Endometrial microvascular endothelial cells (primary cell): Measurements from ENCODE around the gene RGS7. TPM values are rescaled to one million over a fixed set of nuclear protein-coding genes. Genes with fewer than 3 reads are reported as not detected.
"Not testable (repeated sequence)": the region's sequence is repeated elsewhere in the genome, so short reads cannot be mapped to it uniquely, and the experiment has no call there.

Experiments
- in situ Hi-C: cut with HindIII; loops from 2 replicates; pipeline ENCODE4 v1.10.0; 2017; ENCODE audit warnings: low sequenced_read_pairs, low pct_unique_long_range_greater_than_20kb; ENCODE audit errors: inconsistent ontology term
- total RNA-seq: library from RNA; depleted of rRNA; stranded (reverse); fragments of >200 nt; gene quantifications from one replicate; pipeline ENCODE4 v1.2.3, GENCODE V29; 2015; ENCODE audit errors: inconsistent ontology term

RGS7 gene
- total RNA-seq, 1 donor from 2014 or later: 0.74 TPM

- in situ Hi-C loops: no loop called here
Measured at GRCh38 chr1:241114699-241115233, 242.2 kb downstream of the RGS7 start.

GRCh38 chr1:241113557-241113956 is 243.4 kb downstream of the RGS7 start:
- in situ Hi-C loops: no loop called here

- in situ Hi-C loops: no loop called here
Measured at GRCh38 chr1:241109039-241109438, 248.0 kb downstream of the RGS7 start.

- in situ Hi-C loops: no loop called here
Measured at GRCh38 chr1:241105147-241105546, 251.9 kb downstream of the RGS7 start.

GRCh38 chr1:241102664-241103063 is 254.3 kb downstream of the RGS7 start:
- in situ Hi-C loops: no loop called here

GRCh38 chr1:241101622-241102021 is 255.4 kb downstream of the RGS7 start:
- in situ Hi-C loops: no loop called here

- in situ Hi-C loops: no loop called here
Measured at GRCh38 chr1:241097479-241097878, 259.5 kb downstream of the RGS7 start.

GRCh38 chr1:241096982-241097381 is 260.0 kb downstream of the RGS7 start:
- in situ Hi-C loops: no loop called here

- in situ Hi-C loops: no loop called here
Measured at GRCh38 chr1:241095847-241096246, 261.2 kb downstream of the RGS7 start.

DNA sequence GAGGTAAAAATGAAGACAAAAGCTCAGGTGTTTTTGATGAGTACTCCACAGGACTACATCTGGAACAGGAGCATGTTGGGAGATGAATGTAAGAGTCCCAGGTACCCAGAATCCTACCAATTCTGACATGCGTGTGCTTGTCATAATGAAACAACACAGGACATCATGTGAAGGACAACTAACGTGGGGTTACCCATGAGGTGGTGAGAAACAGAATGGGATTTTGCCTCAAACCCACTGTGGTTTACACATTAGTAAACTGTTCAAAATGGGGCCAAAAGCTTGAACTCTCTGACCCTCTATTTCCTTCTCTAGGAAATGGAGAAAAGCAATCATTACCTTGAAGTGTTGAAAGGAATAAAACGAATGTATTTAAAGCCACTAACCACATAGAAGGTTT is 266.2 kb downstream of the RGS7 start:
- in situ Hi-C loops: no loop called here

- in situ Hi-C loops: not testable (repeated sequence)
Measured at GRCh38 chr1:241089066-241089465, 267.9 kb downstream of the RGS7 start.

DNA sequence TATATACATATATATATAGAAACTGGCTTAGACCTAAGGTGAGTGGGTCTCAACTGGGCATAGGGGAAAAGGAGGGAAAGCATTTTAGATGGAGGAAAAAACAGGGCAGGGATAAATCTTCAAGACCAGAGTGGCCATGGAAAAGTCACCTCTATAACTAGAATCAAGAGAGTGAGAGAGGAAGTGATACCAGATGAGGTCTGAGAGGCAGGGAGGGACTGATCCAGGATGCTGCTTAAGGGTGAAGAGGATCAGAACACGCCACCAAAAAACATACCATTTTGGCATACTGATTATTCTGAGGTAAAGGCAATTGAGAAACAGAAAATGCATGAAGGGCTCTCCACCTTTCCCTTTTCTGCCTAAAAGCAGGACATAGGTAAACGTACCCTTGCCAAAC is 268.9 kb downstream of the RGS7 start:
- in situ Hi-C loops: not testable (repeated sequence)

DNA sequence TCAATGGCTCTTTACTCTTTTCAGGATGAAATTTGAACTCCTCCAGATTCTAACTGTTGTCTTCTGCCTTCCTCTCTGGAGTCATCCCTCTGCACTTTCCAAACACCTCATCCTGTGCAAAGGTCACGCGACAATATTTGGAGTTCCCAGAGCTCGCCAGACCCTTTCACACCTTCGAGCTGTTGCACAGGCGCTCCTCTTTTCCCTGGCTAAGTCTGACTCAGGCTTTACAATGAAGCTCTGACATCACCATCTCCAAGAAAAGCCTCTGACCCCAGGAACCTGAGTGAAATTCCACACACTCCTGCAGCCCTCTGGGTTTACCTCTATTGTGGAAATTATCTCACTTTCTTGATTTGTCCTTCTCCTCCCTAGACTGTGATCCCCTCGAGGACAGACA is 270.3 kb downstream of the RGS7 start:
- in situ Hi-C loops: no loop called here

- in situ Hi-C loops: no loop called here
Measured at GRCh38 chr1:241083285-241083684, 273.7 kb downstream of the RGS7 start.

GRCh38 chr1:241081473-241081872 is 275.5 kb downstream of the RGS7 start:
- in situ Hi-C loops: no loop called here

- in situ Hi-C loops: no loop called here
Measured at GRCh38 chr1:241079459-241079858, 277.5 kb downstream of the RGS7 start.

GRCh38 chr1:241079047-241079446 is 278.0 kb downstream of the RGS7 start:
- in situ Hi-C loops: no loop called here

- in situ Hi-C loops: no loop called here
Measured at GRCh38 chr1:241077386-241078147, 279.4 kb downstream of the RGS7 start.

GRCh38 chr1:241074507-241074906 is 282.5 kb downstream of the RGS7 start:
- in situ Hi-C loops: no loop called here

- in situ Hi-C loops: no loop called here
Measured at GRCh38 chr1:241068359-241068758, 288.6 kb downstream of the RGS7 start.

- in situ Hi-C loops: no loop called here
Measured at GRCh38 chr1:241063276-241063675, 293.7 kb downstream of the RGS7 start.
